ENCODE results near the gene AP1G2. TPM values are rescaled to one million over a fixed set of nuclear protein-coding genes. Genes with fewer than 3 reads are reported as not detected.

Gene AP1G2
- total RNA-seq, 1 donor from 2014 or later, result 262 TPM

DNA sequence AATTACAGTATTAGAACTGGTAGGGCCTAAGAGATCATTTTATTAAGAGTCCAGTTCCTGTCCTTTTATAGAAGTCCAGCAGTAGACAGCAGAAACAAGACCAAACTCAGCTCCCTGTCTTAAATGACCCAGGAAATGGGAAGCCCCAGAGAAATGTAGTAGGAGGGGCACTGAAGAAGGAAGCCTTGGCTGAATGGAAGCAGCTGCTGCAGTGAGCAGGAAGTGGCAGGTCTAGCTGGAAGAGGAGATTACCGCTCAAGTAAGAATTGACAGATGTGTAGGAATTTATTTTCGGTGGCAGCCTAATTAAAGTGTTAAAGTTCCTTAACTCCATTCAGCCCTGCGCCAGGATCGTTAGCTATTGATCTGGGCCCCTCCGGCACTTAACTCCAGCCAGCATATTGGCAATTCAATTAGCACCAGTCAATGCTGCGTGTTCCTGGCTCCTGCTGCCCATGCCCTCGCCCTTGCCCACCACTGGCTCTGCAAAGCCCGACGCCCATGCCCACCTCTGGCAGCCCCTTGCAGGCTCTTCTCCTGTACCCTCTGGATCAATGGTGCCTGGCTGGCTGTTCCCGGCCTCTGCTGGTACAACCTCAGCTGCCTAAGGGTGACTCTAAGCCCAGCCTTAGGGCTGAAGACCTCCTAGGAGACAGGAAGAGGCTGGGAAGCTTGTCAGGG is 37.1 kb downstream of the AP1G2 start:
- no peak for DNase-seq (ENCODE audit: low spot score, unreplicated experiment)
- Mint-ChIP-seq H3K27ac (no peak overlapping the region), H3K27me3 (no peaks in the 10 kb centered on the region), H3K9me3 (ENCODE audit: low read depth) (no peaks in the 10 kb centered on the region), H3K4me1 (ENCODE audit: low read depth) (peaks cover 20% of the 10 kb centered on the region), H3K4me3 (ENCODE audit: low read depth) (no peak overlapping the region), H3K36me3 (ENCODE audit: insufficient read depth) (peaks cover 7% of the 10 kb centered on the region)
- no peak for TF ChIP-seq CTCF (IDR thresholded peaks at IDR 0.05; ENCODE audit: unreplicated experiment)

GRCh38 chr14:23529016-23529415 is 38.6 kb downstream of the AP1G2 start:
- H3K4me3 Mint-ChIP-seq (ENCODE audit: low read depth), result no peak overlapping the region
- no peaks in the 10 kb centered on the region for H3K9me3 Mint-ChIP-seq (ENCODE audit: low read depth)
- no peak for TF ChIP-seq CTCF (IDR thresholded peaks at IDR 0.05; ENCODE audit: unreplicated experiment)
- DNase-seq (ENCODE audit: low spot score, unreplicated experiment), result no peak
- no peak overlapping the region for H3K27ac Mint-ChIP-seq
- peaks cover 20% of the 10 kb centered on the region for H3K4me1 Mint-ChIP-seq (ENCODE audit: low read depth)
- H3K27me3 Mint-ChIP-seq, result no peaks in the 10 kb centered on the region
- H3K36me3 Mint-ChIP-seq (ENCODE audit: insufficient read depth), result peaks cover 7% of the 10 kb centered on the region

GRCh38 chr14:23528555-23528954 is 39.0 kb downstream of the AP1G2 start:
- H3K4me3 Mint-ChIP-seq (ENCODE audit: low read depth), result no peak overlapping the region
- peaks cover 7% of the 10 kb centered on the region for H3K36me3 Mint-ChIP-seq (ENCODE audit: insufficient read depth)
- no peaks in the 10 kb centered on the region for H3K27me3 Mint-ChIP-seq
- TF ChIP-seq CTCF (IDR thresholded peaks at IDR 0.05; ENCODE audit: unreplicated experiment), result peak; percentile 32
- DNase-seq (ENCODE audit: low spot score, unreplicated experiment), result no peak
- H3K9me3 Mint-ChIP-seq (ENCODE audit: low read depth), result no peaks in the 10 kb centered on the region
- peak overlapping the region; percentile 70 for H3K27ac Mint-ChIP-seq
- H3K4me1 Mint-ChIP-seq (ENCODE audit: low read depth), result peaks cover 20% of the 10 kb centered on the region

- Mint-ChIP-seq H3K4me1 (ENCODE audit: low read depth) (peaks cover 14% of the 10 kb centered on the region), H3K4me3 (ENCODE audit: low read depth) (no peak overlapping the region), H3K36me3 (ENCODE audit: insufficient read depth) (peaks cover 9% of the 10 kb centered on the region), H3K27me3 (no peaks in the 10 kb centered on the region), H3K27ac (no peak overlapping the region), H3K9me3 (ENCODE audit: low read depth) (no peaks in the 10 kb centered on the region)
- no peak for DNase-seq (ENCODE audit: low spot score, unreplicated experiment)
- no peak for TF ChIP-seq CTCF (IDR thresholded peaks at IDR 0.05; ENCODE audit: unreplicated experiment)
Measured at GRCh38 chr14:23525611-23526010, 42.0 kb downstream of the AP1G2 start.

DNA sequence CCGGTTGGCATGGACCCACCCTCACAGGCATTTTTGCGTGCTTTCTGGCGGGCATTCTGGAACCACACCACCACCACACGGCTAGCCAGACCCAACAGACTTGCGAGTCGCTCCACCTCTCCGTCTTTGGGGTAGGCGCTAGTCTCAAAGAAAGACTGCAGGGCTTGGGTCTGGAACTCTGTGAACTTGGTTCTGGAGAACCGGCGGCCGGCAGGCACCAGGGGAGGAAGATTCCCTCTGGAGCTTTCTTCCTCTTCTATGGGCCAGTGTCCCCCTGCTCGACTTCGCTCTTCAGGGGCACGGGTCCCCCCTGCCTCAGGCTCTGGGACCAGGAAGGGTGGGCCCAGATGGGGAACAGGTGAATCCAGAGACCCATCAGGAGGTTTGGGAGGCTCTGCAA is 42.6 kb downstream of the AP1G2 start:
- Mint-ChIP-seq H3K27me3 (no peaks in the 10 kb centered on the region), H3K27ac (no peak overlapping the region), H3K4me3 (ENCODE audit: low read depth) (no peak overlapping the region), H3K9me3 (ENCODE audit: low read depth) (no peaks in the 10 kb centered on the region), H3K36me3 (ENCODE audit: insufficient read depth) (peaks cover 9% of the 10 kb centered on the region), H3K4me1 (ENCODE audit: low read depth) (peaks cover 8% of the 10 kb centered on the region)
- DNase-seq (ENCODE audit: low spot score, unreplicated experiment), result no peak
- TF ChIP-seq CTCF (IDR thresholded peaks at IDR 0.05; ENCODE audit: unreplicated experiment), result no peak
